ENCODE results near the gene KATNB1. TPM values are rescaled to one million over a fixed set of nuclear protein-coding genes. Genes with fewer than 3 reads are reported as not detected.

KATNB1 gene
- total and polyA plus RNA-seq, 4 donors, result 14.9 to 39.3 (median 20.1) TPM

DNA sequence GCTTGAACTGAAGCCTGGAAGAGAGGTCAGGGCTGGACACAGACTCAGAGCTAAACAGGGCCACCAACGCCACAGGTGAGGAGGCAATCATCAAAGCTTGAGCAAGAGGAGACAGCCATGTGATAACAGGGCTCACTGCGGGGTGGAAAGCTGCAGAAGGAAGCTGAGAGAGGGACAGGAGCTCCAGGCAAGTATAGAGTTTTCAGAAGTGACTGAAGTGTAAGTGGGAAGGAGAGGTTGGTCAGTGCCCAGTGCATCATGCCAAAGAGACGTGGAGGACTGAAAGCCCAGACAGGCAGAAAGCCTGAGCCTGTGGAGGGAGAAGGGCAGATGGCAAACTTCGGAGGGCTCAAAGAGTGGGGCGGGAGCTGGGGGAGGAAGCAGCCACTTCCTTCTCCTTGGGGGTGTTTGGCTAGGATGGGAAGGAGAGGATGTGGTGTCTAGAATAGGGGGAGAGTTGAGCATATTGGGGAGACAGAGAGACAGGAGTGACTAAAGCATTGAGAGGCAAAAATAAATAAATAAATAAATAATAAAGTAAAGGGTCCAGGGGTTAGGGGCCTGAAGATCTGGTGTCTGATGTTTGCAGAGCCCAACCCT is 64.1 kb downstream of the KATNB1 start:
- no peak for DNase-seq
- Histone ChIP-seq H3K27ac (ENCODE audit: low read depth in 1 of 2, low read length in 1 of 2) (peak overlapping the region in 1 of 2 donors; percentile 95), H3K4me3 (no peak overlapping the region), H3K36me3 (ENCODE audit: control insufficient read depth in 4 of 4, insufficient read depth in 4 of 4, low read length in 4 of 4) (peaks cover 0 to 15% (median 7%) of the 10 kb centered on the region in 4 donors), H3K9me3 (ENCODE audit: control insufficient read depth in 4 of 4, insufficient read depth in 3 of 4, low read length in 3 of 4) (no peaks in the 10 kb centered on the region), H3K27me3 (ENCODE audit: control insufficient read depth in 3 of 3, insufficient read depth in 3 of 3, low read length in 2 of 3) (no peaks in the 10 kb centered on the region), H3K9ac (ENCODE audit: insufficient read depth in 1 of 2, low read length in 2 of 2) (no peak overlapping the region), H3K4me1 (ENCODE audit: control insufficient read depth in 5 of 5, insufficient read depth in 5 of 5, low read length in 5 of 5) (peaks cover 8 to 59% (median 36%) of the 10 kb centered on the region in 5 donors)
- TF ChIP-seq, protein P1, sequence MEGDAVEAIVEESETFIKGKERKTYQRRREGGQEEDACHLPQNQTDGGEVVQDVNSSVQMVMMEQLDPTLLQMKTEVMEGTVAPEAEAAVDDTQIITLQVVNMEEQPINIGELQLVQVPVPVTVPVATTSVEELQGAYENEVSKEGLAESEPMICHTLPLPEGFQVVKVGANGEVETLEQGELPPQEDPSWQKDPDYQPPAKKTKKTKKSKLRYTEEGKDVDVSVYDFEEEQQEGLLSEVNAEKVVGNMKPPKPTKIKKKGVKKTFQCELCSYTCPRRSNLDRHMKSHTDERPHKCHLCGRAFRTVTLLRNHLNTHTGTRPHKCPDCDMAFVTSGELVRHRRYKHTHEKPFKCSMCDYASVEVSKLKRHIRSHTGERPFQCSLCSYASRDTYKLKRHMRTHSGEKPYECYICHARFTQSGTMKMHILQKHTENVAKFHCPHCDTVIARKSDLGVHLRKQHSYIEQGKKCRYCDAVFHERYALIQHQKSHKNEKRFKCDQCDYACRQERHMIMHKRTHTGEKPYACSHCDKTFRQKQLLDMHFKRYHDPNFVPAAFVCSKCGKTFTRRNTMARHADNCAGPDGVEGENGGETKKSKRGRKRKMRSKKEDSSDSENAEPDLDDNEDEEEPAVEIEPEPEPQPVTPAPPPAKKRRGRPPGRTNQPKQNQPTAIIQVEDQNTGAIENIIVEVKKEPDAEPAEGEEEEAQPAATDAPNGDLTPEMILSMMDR (IDR thresholded peaks at IDR 0.05; ENCODE audit: control extremely low read depth, extremely low read depth), result no peak
- ATAC-seq (ENCODE audit: insufficient read depth, low FRiP score), result no peak
- WGBS, 2 donors, result 19 to 20% methylated on average over 5 of the region's 5 CpGs

DNA sequence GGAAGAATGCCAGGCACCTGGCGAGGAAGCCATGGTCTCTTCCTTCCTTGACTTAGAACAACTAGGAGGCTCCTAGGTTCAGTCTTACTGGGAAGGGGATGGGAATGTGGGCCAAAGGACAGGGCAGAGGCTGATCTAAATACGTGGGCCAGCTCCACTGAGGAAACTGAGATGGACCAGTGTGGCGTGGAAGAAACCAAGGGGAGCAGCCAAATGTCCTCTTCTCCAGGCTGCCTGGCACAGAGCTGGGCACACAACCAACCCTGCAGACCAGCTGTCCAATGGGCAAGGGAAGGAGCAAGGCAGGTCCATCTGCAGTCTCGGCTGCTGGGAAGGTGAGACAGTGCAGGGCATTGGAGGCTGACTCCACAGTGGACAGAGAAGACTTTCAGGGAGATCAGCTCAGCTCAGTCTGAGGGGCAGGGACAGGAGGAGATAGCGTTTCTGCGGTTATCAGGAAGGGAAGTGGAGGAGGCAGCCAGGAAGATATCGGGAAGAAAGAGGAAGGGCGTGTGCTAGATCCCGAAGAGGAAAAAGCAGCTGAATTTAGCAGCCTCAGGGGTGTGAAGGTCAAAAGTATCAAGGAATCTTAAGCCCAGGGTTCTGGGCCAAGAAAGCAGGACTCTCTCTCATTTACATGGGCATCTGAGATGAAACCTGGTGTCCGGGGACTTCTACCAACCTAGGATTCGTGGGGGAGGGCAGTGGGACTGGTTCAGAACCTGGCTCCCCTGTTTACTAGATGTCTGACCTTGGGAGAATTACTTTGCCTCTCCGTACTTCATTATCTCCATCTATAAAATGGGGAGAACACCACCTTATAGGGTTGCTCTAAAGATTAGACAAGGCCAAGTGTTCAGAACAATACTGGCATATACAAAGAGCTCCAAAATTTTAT is 64.9 kb downstream of the KATNB1 start:
- Histone ChIP-seq H3K4me1 (ENCODE audit: control insufficient read depth in 5 of 5, insufficient read depth in 5 of 5, low read length in 5 of 5) (peaks cover 8 to 59% (median 36%) of the 10 kb centered on the region in 5 donors), H3K9ac (ENCODE audit: insufficient read depth in 1 of 2, low read length in 2 of 2) (peak overlapping the region; percentile 33 to 46), H3K27me3 (ENCODE audit: control insufficient read depth in 3 of 3, insufficient read depth in 3 of 3, low read length in 2 of 3) (no peaks in the 10 kb centered on the region), H3K4me3 (no peak overlapping the region), H3K36me3 (ENCODE audit: control insufficient read depth in 4 of 4, insufficient read depth in 4 of 4, low read length in 4 of 4) (peaks cover 0 to 13% (median 7%) of the 10 kb centered on the region in 4 donors), H3K9me3 (ENCODE audit: control insufficient read depth in 4 of 4, insufficient read depth in 3 of 4, low read length in 3 of 4) (no peaks in the 10 kb centered on the region), H3K27ac (ENCODE audit: low read depth in 1 of 2, low read length in 1 of 2) (peak overlapping the region; percentile 45 to 95)
- TF ChIP-seq, protein P1 (IDR thresholded peaks at IDR 0.05; ENCODE audit: control extremely low read depth, extremely low read depth), result no peak
- DNase-seq, result no peak
- 34 to 35% methylated on average over 12 of the region's 12 CpGs for WGBS, 2 donors
- no peak for ATAC-seq (ENCODE audit: insufficient read depth, low FRiP score)

DNA sequence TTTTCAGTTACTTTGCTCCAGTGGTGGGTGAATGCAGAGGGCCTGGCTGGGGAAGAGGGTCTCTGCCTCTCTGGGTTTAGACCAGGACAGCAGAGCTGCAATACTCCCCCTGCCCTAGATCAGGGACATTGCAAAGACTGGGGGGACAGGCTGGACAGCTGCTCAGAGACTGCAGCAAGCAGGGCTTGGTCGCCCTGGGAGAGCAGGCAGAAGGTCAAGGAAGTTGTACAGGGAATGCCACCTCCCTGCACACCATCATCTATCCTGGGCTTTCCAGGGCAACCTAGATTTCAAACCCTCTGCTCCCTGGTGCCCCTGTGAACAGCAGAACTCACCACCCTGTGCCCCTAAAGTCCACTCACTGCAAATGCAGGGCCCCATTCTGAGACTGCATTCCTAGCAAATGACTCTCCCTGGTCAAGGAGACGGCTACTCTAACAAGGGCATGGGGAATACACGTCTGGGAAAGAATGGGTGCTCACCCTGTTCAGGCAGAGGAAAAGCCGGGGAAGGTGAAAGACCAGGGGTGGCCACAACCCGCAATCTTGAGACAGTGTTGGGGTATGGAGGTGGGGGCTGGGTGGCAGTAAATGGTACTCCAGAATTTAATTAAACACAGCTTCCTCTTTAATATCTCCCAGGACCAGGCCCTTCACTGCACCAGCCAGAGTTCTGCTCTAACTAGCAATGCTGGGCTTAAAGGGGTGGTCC is 65.7 kb downstream of the KATNB1 start:
- H3K36me3 ChIP-seq (ENCODE audit: control insufficient read depth in 4 of 4, insufficient read depth in 4 of 4, low read length in 4 of 4), result peaks cover 0 to 12% (median 6%) of the 10 kb centered on the region in 4 donors
- peaks cover 8 to 59% (median 33%) of the 10 kb centered on the region in 5 donors for H3K4me1 ChIP-seq (ENCODE audit: control insufficient read depth in 5 of 5, insufficient read depth in 5 of 5, low read length in 5 of 5)
- WGBS, 2 donors, result 24 to 41% methylated on average over 5 of the region's 5 CpGs
- H3K27me3 ChIP-seq (ENCODE audit: control insufficient read depth in 3 of 3, insufficient read depth in 3 of 3, low read length in 2 of 3), result no peaks in the 10 kb centered on the region
- peak; percentile 43 to 48 (median 44) for DNase-seq
- H3K9ac ChIP-seq (ENCODE audit: insufficient read depth in 1 of 2, low read length in 2 of 2), result peak overlapping the region; percentile 46 to 52
- H3K4me3 ChIP-seq, result peak overlapping the region; percentile 65
- peak overlapping the region; percentile 95 for H3K27ac ChIP-seq (ENCODE audit: low read depth in 1 of 2, low read length in 1 of 2)
- no peak for ATAC-seq (ENCODE audit: insufficient read depth, low FRiP score)
- TF ChIP-seq, protein P1 (IDR thresholded peaks at IDR 0.05; ENCODE audit: control extremely low read depth, extremely low read depth), result no peak
- no peaks in the 10 kb centered on the region for H3K9me3 ChIP-seq (ENCODE audit: control insufficient read depth in 4 of 4, insufficient read depth in 3 of 4, low read length in 3 of 4)

Measured in lung (tissue), 12 donors.